Fibroblast of pulmonary artery (primary cell): ENCODE data around the gene ZBTB20.

ENCODE experiments used
- DNase-seq: peaks from one replicate; pipeline ENCODE4 v3.0.0-alpha.2; 2010; ENCODE audit warnings: low read depth
- H3K4me3 ChIP-seq: replicated peaks from 2 replicates; pipeline ENCODE4 v1.5.1; 2011; ENCODE audit warnings: low read depth, mild to moderate bottlenecking, control low read depth, low read length, moderate library complexity
- CTCF ChIP-seq: IDR thresholded peaks from 2 replicates; pipeline ENCODE4 v1.5.1; 2011; ENCODE audit warnings: mild to moderate bottlenecking, control low read depth, low read length, inconsistent platforms; ENCODE audit errors: missing control alignments

ZBTB20 gene

GRCh38 chr3:115147329-115148141 is 447 bp upstream of the ZBTB20 start:
- H3K4me3 ChIP-seq, result peak overlapping the region; percentile 83
- no peak for TF ChIP-seq CTCF
- peak; percentile 100 for DNase-seq

DNA sequence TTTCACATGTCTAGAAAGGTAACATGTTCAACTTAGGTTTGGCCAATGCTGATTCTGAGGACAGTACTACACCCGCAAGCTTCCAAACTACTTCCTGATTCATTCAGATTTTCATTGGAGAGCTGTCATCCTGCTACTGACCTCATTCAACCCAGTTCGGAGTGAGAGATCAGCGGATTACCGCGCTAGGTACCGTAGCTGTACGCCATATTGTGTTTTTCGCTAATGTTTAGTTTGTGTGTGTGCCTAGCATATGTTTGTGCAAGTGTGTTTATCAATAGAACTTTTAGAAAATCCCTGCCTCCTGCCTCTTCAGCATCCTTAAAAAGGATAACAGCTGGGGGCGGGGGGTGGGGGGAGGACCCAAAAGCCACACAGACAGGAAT is 1.1 kb downstream of the ZBTB20 start:
- peak overlapping the region; percentile 83 for H3K4me3 ChIP-seq
- no peak for TF ChIP-seq CTCF
- peak; percentile 77 for DNase-seq

- no peak for DNase-seq
- TF ChIP-seq CTCF, result no peak
These were observed 5.9 kb downstream of the ZBTB20 start for GRCh38 chr3:115141033-115141757.

DNA sequence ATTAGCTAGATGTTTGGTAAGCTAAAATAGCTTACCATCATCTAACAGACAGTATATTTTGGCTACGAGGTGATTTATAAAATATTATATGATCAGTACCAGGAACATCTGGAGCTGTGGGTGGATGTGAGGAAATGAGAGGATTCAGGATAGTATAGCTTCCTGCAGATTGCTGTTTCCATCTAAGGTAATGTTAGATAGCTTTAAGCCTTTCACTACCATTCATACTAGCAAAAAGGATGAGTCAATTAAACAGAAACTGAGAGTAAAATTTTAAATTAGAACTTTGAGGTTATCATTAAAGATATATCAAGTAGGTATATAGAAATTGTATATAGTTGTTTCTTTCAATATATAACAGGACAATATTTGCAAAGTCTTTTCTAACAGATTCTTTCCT is 8.0 kb downstream of the ZBTB20 start:
- H3K4me3 ChIP-seq, result no peak overlapping the region
- no peak for DNase-seq
- TF ChIP-seq CTCF, result no peak

More at GRCh38 chr3:115141033-115141757, 5.9 kb downstream of the ZBTB20 start:
- H3K4me3 ChIP-seq, result no peak overlapping the region

- no peak overlapping the region for H3K4me3 ChIP-seq
- no peak for DNase-seq
- TF ChIP-seq CTCF, result no peak
These were observed 12.3 kb downstream of the ZBTB20 start for GRCh38 chr3:115134648-115135347.

DNA sequence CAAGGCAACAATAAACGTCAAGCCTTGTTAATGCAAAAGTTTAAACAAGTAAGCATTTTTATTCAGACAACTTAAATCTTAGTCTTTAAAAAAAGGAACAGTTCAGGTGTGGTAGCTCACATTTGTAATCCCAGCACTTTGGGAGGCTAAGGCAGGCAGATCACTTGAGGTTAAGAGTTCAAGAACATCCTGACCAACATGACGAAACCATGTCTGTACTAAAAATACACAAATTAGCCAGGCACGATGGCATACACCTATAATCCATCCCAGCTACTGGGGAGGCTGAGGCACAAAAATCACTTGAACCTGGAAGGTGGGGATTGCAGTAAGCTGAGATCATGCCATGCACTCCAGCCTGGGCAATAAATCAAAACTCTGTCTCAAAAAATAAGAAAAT is 19.9 kb downstream of the ZBTB20 start:
- H3K4me3 ChIP-seq, result no peak overlapping the region
- no peak for DNase-seq
- TF ChIP-seq CTCF, result no peak
